Measurements from ENCODE around the gene WIPF3.
"Not testable (repeated sequence)": the region's sequence is repeated elsewhere in the genome, so short reads cannot be mapped to it uniquely, and the experiment has no call there.

The WIPF3 gene

GRCh38 chr7:29957521-29958310 lies 151.4 kb downstream of the WIPF3 start:
- DNase-seq: no peak

- no peak for DNase-seq
Observed at GRCh38 chr7:29958667-29959358, 152.5 kb downstream of the WIPF3 start.

- not testable (repeated sequence) for DNase-seq
Observed at GRCh38 chr7:29961611-29962010, 155.3 kb downstream of the WIPF3 start.

DNA sequence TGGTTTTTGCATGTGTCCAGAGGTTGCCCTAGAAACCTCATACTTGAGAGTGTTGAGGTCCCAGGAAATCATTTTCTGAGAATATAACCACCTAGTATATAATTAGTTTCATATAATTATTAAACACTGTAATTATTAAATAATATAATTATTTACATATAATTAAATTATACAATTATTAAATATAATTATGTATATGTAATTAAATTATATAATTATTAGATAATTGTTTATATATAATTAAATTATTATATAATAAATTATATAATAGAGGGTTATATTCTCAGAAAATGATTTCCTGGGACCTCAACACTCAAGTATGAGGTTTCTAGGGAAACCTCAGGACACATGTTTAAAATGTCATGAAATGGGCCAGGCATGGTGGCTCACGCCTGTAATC lies 155.7 kb downstream of the WIPF3 start:
- DNase-seq: no peak

DNA sequence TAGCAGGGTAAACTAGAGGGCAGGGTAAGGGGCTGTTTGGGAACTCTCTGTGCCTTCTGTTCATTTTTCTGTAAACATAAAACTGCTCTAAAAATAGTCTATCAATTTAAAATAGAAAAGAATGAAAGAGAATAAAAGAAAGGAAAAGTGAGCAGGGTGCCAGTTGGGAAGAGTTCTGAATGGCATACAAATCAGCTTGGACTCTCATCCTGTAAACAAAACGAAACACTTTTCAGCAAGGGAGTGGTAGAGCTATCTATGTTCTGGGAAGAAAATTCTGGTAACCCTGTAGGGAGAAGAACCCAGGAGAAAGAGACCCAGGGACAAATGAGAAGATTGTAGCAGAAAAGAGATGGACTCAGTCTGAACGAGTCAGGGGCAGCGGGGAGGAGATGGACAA lies 158.7 kb downstream of the WIPF3 start:
- no peak for DNase-seq
